ENCODE measurements around the gene ALG6.

The ALG6 gene

GRCh38 chr1:63408331-63408730 is 40.9 kb downstream of the ALG6 start:
- H3K9me3 ChIP-seq (ENCODE audit: insufficient read depth, low read depth, low read length), result no peaks in the 10 kb centered on the region
- no peak overlapping the region for H4K12ac ChIP-seq (ENCODE audit: low read depth, low read length)
- H4K91ac ChIP-seq (ENCODE audit: low read depth, low read length), result no peak overlapping the region
- H3K4me2 ChIP-seq (ENCODE audit: low read length), result no peak overlapping the region
- no peak overlapping the region for H2BK12ac ChIP-seq (ENCODE audit: low read length)
- no peaks in the 10 kb centered on the region for H3K79me2 ChIP-seq (ENCODE audit: control insufficient read depth, insufficient read depth, low read length, poor library complexity)
- no peaks in the 10 kb centered on the region for H3K4me1 ChIP-seq (ENCODE audit: control insufficient read depth in 1 of 2, insufficient read depth in 2 of 2, low read length in 2 of 2)
- no peaks in the 10 kb centered on the region for H3K27me3 ChIP-seq (ENCODE audit: insufficient read depth, low read length)
- H2AFZ ChIP-seq (ENCODE audit: insufficient read depth, low read length, poor library complexity), result no peak overlapping the region
- H3K14ac ChIP-seq (ENCODE audit: low read length), result no peak overlapping the region
- no peak overlapping the region for H3K4ac ChIP-seq (ENCODE audit: low read depth, low read length)
- H2BK120ac ChIP-seq (ENCODE audit: insufficient read depth, low read length, poor library complexity), result no peak overlapping the region
- no peak overlapping the region for H2AK5ac ChIP-seq (ENCODE audit: low read length)
- H3K79me1 ChIP-seq (ENCODE audit: low read length), result no peaks in the 10 kb centered on the region
- H3K18ac ChIP-seq (ENCODE audit: low read length), result no peak overlapping the region
- DNase-seq, result no peak
- H4K8ac ChIP-seq (ENCODE audit: low read depth, low read length), result no peak overlapping the region
- no peak overlapping the region for H3K27ac ChIP-seq (ENCODE audit: low read depth, low read length)
- H3K23ac ChIP-seq (ENCODE audit: low read length), result no peak overlapping the region
- no peak overlapping the region for H3K9ac ChIP-seq (ENCODE audit: low read length)
- no peak overlapping the region for H2BK5ac ChIP-seq (ENCODE audit: low read depth, low read length, poor library complexity)
- no peaks in the 10 kb centered on the region for H3K36me3 ChIP-seq (ENCODE audit: control insufficient read depth in 1 of 2, insufficient read depth in 2 of 2, low read length in 2 of 2)
- no peak overlapping the region for H3K4me3 ChIP-seq (ENCODE audit: low read depth, low read length)
- WGBS (ENCODE audit: extremely low coverage, insufficient coverage, insufficient read length), result no CpG with 5 or more reads among the region's 4 CpGs

- no peak overlapping the region for H2AK5ac ChIP-seq (ENCODE audit: low read length)
- no peaks in the 10 kb centered on the region for H3K79me2 ChIP-seq (ENCODE audit: control insufficient read depth, insufficient read depth, low read length, poor library complexity)
- no peak overlapping the region for H3K4ac ChIP-seq (ENCODE audit: low read depth, low read length)
- H3K4me3 ChIP-seq (ENCODE audit: low read depth, low read length), result no peak overlapping the region
- H4K12ac ChIP-seq (ENCODE audit: low read depth, low read length), result no peak overlapping the region
- H3K79me1 ChIP-seq (ENCODE audit: low read length), result no peaks in the 10 kb centered on the region
- no peaks in the 10 kb centered on the region for H3K9me3 ChIP-seq (ENCODE audit: insufficient read depth, low read depth, low read length)
- H3K36me3 ChIP-seq (ENCODE audit: control insufficient read depth in 1 of 2, insufficient read depth in 2 of 2, low read length in 2 of 2), result no peaks in the 10 kb centered on the region
- H4K8ac ChIP-seq (ENCODE audit: low read depth, low read length), result no peak overlapping the region
- no peak overlapping the region for H2BK5ac ChIP-seq (ENCODE audit: low read depth, low read length, poor library complexity)
- no CpG with 5 or more reads among the region's 2 CpGs for WGBS (ENCODE audit: extremely low coverage, insufficient coverage, insufficient read length)
- no peak overlapping the region for H2BK12ac ChIP-seq (ENCODE audit: low read length)
- no peak overlapping the region for H3K18ac ChIP-seq (ENCODE audit: low read length)
- H3K9ac ChIP-seq (ENCODE audit: low read length), result no peak overlapping the region
- no peak overlapping the region for H2AFZ ChIP-seq (ENCODE audit: insufficient read depth, low read length, poor library complexity)
- H4K91ac ChIP-seq (ENCODE audit: low read depth, low read length), result no peak overlapping the region
- no peak overlapping the region for H3K23ac ChIP-seq (ENCODE audit: low read length)
- no peak overlapping the region for H2BK120ac ChIP-seq (ENCODE audit: insufficient read depth, low read length, poor library complexity)
- H3K27me3 ChIP-seq (ENCODE audit: insufficient read depth, low read length), result no peaks in the 10 kb centered on the region
- DNase-seq, result no peak
- no peak overlapping the region for H3K4me2 ChIP-seq (ENCODE audit: low read length)
- H3K27ac ChIP-seq (ENCODE audit: low read depth, low read length), result no peak overlapping the region
- H3K14ac ChIP-seq (ENCODE audit: low read length), result no peak overlapping the region
- no peaks in the 10 kb centered on the region for H3K4me1 ChIP-seq (ENCODE audit: control insufficient read depth in 1 of 2, insufficient read depth in 2 of 2, low read length in 2 of 2)
Measured at GRCh38 chr1:63411066-63411465, 43.6 kb downstream of the ALG6 start.

GRCh38 chr1:63413394-63413793 is 46.0 kb downstream of the ALG6 start:
- Histone ChIP-seq H3K18ac (ENCODE audit: low read length) (no peak overlapping the region), H3K79me2 (ENCODE audit: control insufficient read depth, insufficient read depth, low read length, poor library complexity) (no peaks in the 10 kb centered on the region), H3K4ac (ENCODE audit: low read depth, low read length) (no peak overlapping the region), H3K14ac (ENCODE audit: low read length) (no peak overlapping the region), H3K4me2 (ENCODE audit: low read length) (no peak overlapping the region), H3K27me3 (ENCODE audit: insufficient read depth, low read length) (no peaks in the 10 kb centered on the region), H2BK5ac (ENCODE audit: low read depth, low read length, poor library complexity) (no peak overlapping the region), H3K4me1 (ENCODE audit: control insufficient read depth in 1 of 2, insufficient read depth in 2 of 2, low read length in 2 of 2) (no peaks in the 10 kb centered on the region), H3K9me3 (ENCODE audit: insufficient read depth, low read depth, low read length) (no peaks in the 10 kb centered on the region), H4K12ac (ENCODE audit: low read depth, low read length) (no peak overlapping the region), H2AFZ (ENCODE audit: insufficient read depth, low read length, poor library complexity) (no peak overlapping the region), H2BK12ac (ENCODE audit: low read length) (no peak overlapping the region), H3K23ac (ENCODE audit: low read length) (no peak overlapping the region), H2AK5ac (ENCODE audit: low read length) (no peak overlapping the region), H4K91ac (ENCODE audit: low read depth, low read length) (no peak overlapping the region), H3K36me3 (ENCODE audit: control insufficient read depth in 1 of 2, insufficient read depth in 2 of 2, low read length in 2 of 2) (no peaks in the 10 kb centered on the region), H3K79me1 (ENCODE audit: low read length) (no peaks in the 10 kb centered on the region), H2BK120ac (ENCODE audit: insufficient read depth, low read length, poor library complexity) (no peak overlapping the region), H3K27ac (ENCODE audit: low read depth, low read length) (no peak overlapping the region), H3K4me3 (ENCODE audit: low read depth, low read length) (no peak overlapping the region), H3K9ac (ENCODE audit: low read length) (no peak overlapping the region), H4K8ac (ENCODE audit: low read depth, low read length) (no peak overlapping the region)
- DNase-seq, result no peak
- WGBS (ENCODE audit: extremely low coverage, insufficient coverage, insufficient read length), result no CpG with 5 or more reads among the region's 1 CpG

GRCh38 chr1:63414691-63415365 is 47.4 kb downstream of the ALG6 start:
- Histone ChIP-seq H3K18ac (ENCODE audit: low read length) (no peak overlapping the region), H3K4me1 (ENCODE audit: control insufficient read depth in 1 of 2, insufficient read depth in 2 of 2, low read length in 2 of 2) (no peaks in the 10 kb centered on the region), H4K91ac (ENCODE audit: low read depth, low read length) (no peak overlapping the region), H3K79me2 (ENCODE audit: control insufficient read depth, insufficient read depth, low read length, poor library complexity) (no peaks in the 10 kb centered on the region), H3K9me3 (ENCODE audit: insufficient read depth, low read depth, low read length) (no peaks in the 10 kb centered on the region), H3K79me1 (ENCODE audit: low read length) (no peaks in the 10 kb centered on the region), H2BK12ac (ENCODE audit: low read length) (no peak overlapping the region), H3K36me3 (ENCODE audit: control insufficient read depth in 1 of 2, insufficient read depth in 2 of 2, low read length in 2 of 2) (no peaks in the 10 kb centered on the region), H2BK120ac (ENCODE audit: insufficient read depth, low read length, poor library complexity) (no peak overlapping the region), H3K27me3 (ENCODE audit: insufficient read depth, low read length) (no peaks in the 10 kb centered on the region), H3K9ac (ENCODE audit: low read length) (no peak overlapping the region), H3K27ac (ENCODE audit: low read depth, low read length) (no peak overlapping the region), H4K12ac (ENCODE audit: low read depth, low read length) (no peak overlapping the region), H3K4ac (ENCODE audit: low read depth, low read length) (no peak overlapping the region), H2AFZ (ENCODE audit: insufficient read depth, low read length, poor library complexity) (no peak overlapping the region), H3K14ac (ENCODE audit: low read length) (no peak overlapping the region), H3K23ac (ENCODE audit: low read length) (no peak overlapping the region), H3K4me3 (ENCODE audit: low read depth, low read length) (no peak overlapping the region), H3K4me2 (ENCODE audit: low read length) (no peak overlapping the region), H2AK5ac (ENCODE audit: low read length) (no peak overlapping the region), H4K8ac (ENCODE audit: low read depth, low read length) (no peak overlapping the region), H2BK5ac (ENCODE audit: low read depth, low read length, poor library complexity) (no peak overlapping the region)
- no peak for DNase-seq
- WGBS (ENCODE audit: extremely low coverage, insufficient coverage, insufficient read length), result no CpG with 5 or more reads among the region's 3 CpGs

Data from trophoblast cell (in vitro differentiated cells and primary cell).